HEK293 (cell line): ENCODE measurements around the gene FBXO42.
"Not testable (repeated sequence)": the region's sequence is repeated elsewhere in the genome, so short reads cannot be mapped to it uniquely, and the experiment has no call there.

ENCODE experiments used
- CTCF ChIA-PET: fragments of 350-600 bp; formaldehyde crosslinking; extraction: SDS; loops from one replicate; lab custom pipeline; 2021; ENCODE audit warnings: antibody characterized with exemption; lab: Yijun Ruan, JAX
- POLR2A ChIA-PET: fragments of 300-600 bp; formaldehyde crosslinking; extraction: SDS; loops from one replicate; lab custom pipeline; 2020; ENCODE audit warnings: antibody characterized with exemption, inconsistent platforms; lab: Yijun Ruan, JAX
- H3K27ac ChIP-seq: fragments of 200-500 bp; sonication (Bioruptor generic); 2 replicates; pipeline ENCODE4 v1.5.1; 2014; ENCODE audit warnings: low read depth, low read length, control low read depth, inconsistent platforms; ENCODE audit errors: extremely low read depth
- H3K36me3 ChIP-seq, 2 experiments: fragments of 200-500 bp in 1 of 2; sonication (Bioruptor generic) in 1 of 2; 1 replicate in 1 of 2; 2 replicates in 1 of 2; pipeline ENCODE4 v1.5.1; 2014 to 2017; ENCODE audit warnings: inconsistent platforms in 2 of 2, low read length in 2 of 2; ENCODE audit not compliant: control insufficient read depth in 2 of 2, insufficient read depth in 1 of 2
- H3K4me1 ChIP-seq: fragments of 200-500 bp; sonication (Bioruptor generic); 2 replicates; pipeline ENCODE4 v1.5.1; 2014; ENCODE audit warnings: mild to moderate bottlenecking, low read length, inconsistent platforms; ENCODE audit not compliant: control insufficient read depth, insufficient read depth
- H3K4me3 ChIP-seq: 2 replicates; pipeline ENCODE4 v1.5.1; 2011; ENCODE audit warnings: low read depth, mild to moderate bottlenecking, control low read depth, low read length, moderate library complexity
- H3K9me3 ChIP-seq: fragments of 200-500 bp; sonication (Bioruptor generic); 2 replicates; pipeline ENCODE4 v1.5.1; 2014; ENCODE audit warnings: low read depth, low read length, inconsistent platforms; ENCODE audit not compliant: control insufficient read depth, insufficient read depth
- GLI2 ChIP-seq: fragments of 450-650 bp; formaldehyde crosslinking; IDR thresholded peaks from 2 replicates; pipeline ENCODE4; 2017; ENCODE audit warnings: missing biosample characterization, missing genetic modification characterization, low read depth, borderline replicate concordance
- REST ChIP-seq: fragments of 450-650 bp; formaldehyde crosslinking; IDR thresholded peaks from 2 replicates; pipeline ENCODE4 v1.5.1; 2016; ENCODE audit warnings: missing biosample characterization, missing genetic modification characterization
- ZBTB11 ChIP-seq: fragments of 450-650 bp; formaldehyde crosslinking; conservative IDR thresholded peaks from 2 replicates; pipeline ENCODE4 v1.5.1; 2016; ENCODE audit warnings: low read depth, missing biosample characterization, missing genetic modification characterization
- ZBTB21 ChIP-seq: fragments of 450-650 bp; formaldehyde crosslinking; IDR thresholded peaks from 2 replicates; pipeline ENCODE4 v1.5.1; 2017; ENCODE audit warnings: missing biosample characterization, missing genetic modification characterization
- ZBTB8A ChIP-seq: fragments of 450-650 bp; formaldehyde crosslinking; IDR thresholded peaks from 2 replicates; pipeline ENCODE4 v1.5.1; 2016; ENCODE audit warnings: missing biosample characterization, missing genetic modification characterization
- ZNF140 ChIP-seq: fragments of 450-650 bp; formaldehyde crosslinking; IDR thresholded peaks from 2 replicates; pipeline ENCODE4 v1.5.1; 2016; ENCODE audit warnings: missing biosample characterization, missing genetic modification characterization
- ZNF266 ChIP-seq: fragments of 450-650 bp; formaldehyde crosslinking; IDR thresholded peaks from 2 replicates; pipeline ENCODE4 v1.5.1; 2016; ENCODE audit warnings: missing biosample characterization, missing genetic modification characterization, low read depth
- ZNF394 ChIP-seq: fragments of 450-650 bp; formaldehyde crosslinking; IDR thresholded peaks from 2 replicates; pipeline ENCODE4 v1.5.1; 2016; ENCODE audit warnings: missing biosample characterization, missing genetic modification characterization, mild to moderate bottlenecking, moderate library complexity, borderline replicate concordance
- ZNF404 ChIP-seq: fragments of 450-650 bp; formaldehyde crosslinking; IDR thresholded peaks from 2 replicates; pipeline ENCODE4 v1.5.1; 2017; ENCODE audit warnings: missing biosample characterization, missing genetic modification characterization
- ZNF426 ChIP-seq: fragments of 450-650 bp; formaldehyde crosslinking; IDR thresholded peaks from 2 replicates; pipeline ENCODE4 v1.5.1; 2017; ENCODE audit warnings: missing biosample characterization, missing genetic modification characterization, mild to moderate bottlenecking, inconsistent platforms, moderate library complexity
- ZNF510 ChIP-seq: fragments of 450-650 bp; formaldehyde crosslinking; IDR thresholded peaks from 2 replicates; pipeline ENCODE4 v1.5.1; 2018; ENCODE audit warnings: mild to moderate bottlenecking, missing genetic modification characterization, missing biosample characterization; ENCODE audit not compliant: insufficient replicate concordance
- ZNF529 ChIP-seq: fragments of 450-650 bp; formaldehyde crosslinking; IDR thresholded peaks from 2 replicates; pipeline ENCODE4 v1.5.1; 2017; ENCODE audit warnings: missing genetic modification characterization, missing biosample characterization; ENCODE audit not compliant: insufficient replicate concordance
- ZNF558 ChIP-seq: fragments of 450-650 bp; formaldehyde crosslinking; IDR thresholded peaks from 2 replicates; pipeline ENCODE4 v1.5.1; 2016; ENCODE audit warnings: missing biosample characterization, missing genetic modification characterization
- ZNF623 ChIP-seq: fragments of 450-650 bp; formaldehyde crosslinking; IDR thresholded peaks from 2 replicates; pipeline ENCODE4 v1.5.1; 2016; ENCODE audit warnings: missing biosample characterization, missing genetic modification characterization
- ZNF629 ChIP-seq: fragments of 450-650 bp; formaldehyde crosslinking; IDR thresholded peaks from 2 replicates; pipeline ENCODE4 v1.5.1; 2017; ENCODE audit warnings: missing biosample characterization, missing genetic modification characterization
- ZNF664 ChIP-seq: fragments of 450-650 bp; formaldehyde crosslinking; IDR thresholded peaks from 2 replicates; pipeline ENCODE4 v1.5.1; 2016; ENCODE audit warnings: missing biosample characterization, missing genetic modification characterization
- ZXDB ChIP-seq: fragments of 450-650 bp; formaldehyde crosslinking; IDR thresholded peaks from 2 replicates; pipeline ENCODE4 v1.5.1; 2016; ENCODE audit warnings: missing biosample characterization, missing genetic modification characterization
- TF ChIP-seq, protein P1 (sequence below): fragments of 450-650 bp; formaldehyde crosslinking; conservative IDR thresholded peaks from 2 replicates; pipeline ENCODE4 v1.5.1; 2016; ENCODE audit warnings: low read depth, missing biosample characterization, missing genetic modification characterization
- TF ChIP-seq, protein P2 (sequence below): fragments of 450-650 bp; formaldehyde crosslinking; IDR thresholded peaks from 2 replicates; pipeline ENCODE4 v1.5.1; 2016; ENCODE audit warnings: missing biosample characterization, missing genetic modification characterization
- TF ChIP-seq, protein P3 (sequence below): fragments of 450-650 bp; formaldehyde crosslinking; IDR thresholded peaks from 2 replicates; pipeline ENCODE4 v1.5.1; 2016; ENCODE audit warnings: missing biosample characterization, missing genetic modification characterization

FBXO42 gene

DNA sequence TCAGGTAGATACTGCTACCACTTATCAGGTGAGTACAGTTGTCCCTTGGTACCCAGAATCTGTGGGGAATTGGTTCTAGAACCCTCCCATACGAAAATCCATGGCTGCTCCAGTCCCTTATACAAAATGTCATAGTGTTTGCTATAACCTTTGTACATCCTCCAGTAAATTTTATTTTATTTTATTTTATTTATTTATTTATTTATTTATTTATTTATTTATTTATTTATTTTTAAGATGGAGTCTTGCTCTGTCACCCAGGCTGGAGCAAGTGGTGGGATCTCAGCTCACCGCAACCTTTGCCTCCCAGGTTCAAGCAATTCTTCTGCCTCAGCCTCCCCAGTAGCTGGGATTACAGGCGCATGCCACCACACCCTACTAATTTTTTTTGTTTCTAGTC lies 138.7 kb downstream of the FBXO42 start:
- POLR2A ChIA-PET, H3K36me3 ChIP-seq: not testable (repeated sequence)
- TF ChIP-seq GLI2 (tag by site-specific recombination) (peak; percentile 27; the same call in 1 of the 2 replicates), ZBTB11 (tag by site-specific recombination) (peak; percentile 80), ZNF510 (tag by site-specific recombination) (peak; percentile 66), ZNF623 (tag by site-specific recombination) (peak; percentile 84), ZNF664 (tag by site-specific recombination) (peak; percentile 74), ZBTB8A (peak; percentile 82), ZNF266 (tag by site-specific recombination) (peak; percentile 76), ZNF404 (tag by site-specific recombination) (0 out of 2 replicates have a peak, but pooled peaks have one; percentile 47), REST (tag by site-specific recombination) (peak; percentile 66; the same call in 1 of the 2 replicates), ZNF558 (tag by site-specific recombination) (peak; percentile 71; the same call in 1 of the 2 replicates), ZBTB21 (tag by site-specific recombination) (peak; percentile 36; the same call in 1 of the 2 replicates), ZNF629 (peak; percentile 59; the same call in 1 of the 2 replicates), ZNF394 (tag by site-specific recombination) (peak; percentile 97), ZNF140 (peak; percentile 59; the same call in 1 of the 2 replicates), ZNF426 (tag by site-specific recombination) (peak; percentile 91), ZXDB (tag by site-specific recombination) (peak; percentile 61; the same call in 1 of the 2 replicates), ZNF529 (tag by site-specific recombination) (peak; percentile 36)
- TF ChIP-seq, protein P1, sequence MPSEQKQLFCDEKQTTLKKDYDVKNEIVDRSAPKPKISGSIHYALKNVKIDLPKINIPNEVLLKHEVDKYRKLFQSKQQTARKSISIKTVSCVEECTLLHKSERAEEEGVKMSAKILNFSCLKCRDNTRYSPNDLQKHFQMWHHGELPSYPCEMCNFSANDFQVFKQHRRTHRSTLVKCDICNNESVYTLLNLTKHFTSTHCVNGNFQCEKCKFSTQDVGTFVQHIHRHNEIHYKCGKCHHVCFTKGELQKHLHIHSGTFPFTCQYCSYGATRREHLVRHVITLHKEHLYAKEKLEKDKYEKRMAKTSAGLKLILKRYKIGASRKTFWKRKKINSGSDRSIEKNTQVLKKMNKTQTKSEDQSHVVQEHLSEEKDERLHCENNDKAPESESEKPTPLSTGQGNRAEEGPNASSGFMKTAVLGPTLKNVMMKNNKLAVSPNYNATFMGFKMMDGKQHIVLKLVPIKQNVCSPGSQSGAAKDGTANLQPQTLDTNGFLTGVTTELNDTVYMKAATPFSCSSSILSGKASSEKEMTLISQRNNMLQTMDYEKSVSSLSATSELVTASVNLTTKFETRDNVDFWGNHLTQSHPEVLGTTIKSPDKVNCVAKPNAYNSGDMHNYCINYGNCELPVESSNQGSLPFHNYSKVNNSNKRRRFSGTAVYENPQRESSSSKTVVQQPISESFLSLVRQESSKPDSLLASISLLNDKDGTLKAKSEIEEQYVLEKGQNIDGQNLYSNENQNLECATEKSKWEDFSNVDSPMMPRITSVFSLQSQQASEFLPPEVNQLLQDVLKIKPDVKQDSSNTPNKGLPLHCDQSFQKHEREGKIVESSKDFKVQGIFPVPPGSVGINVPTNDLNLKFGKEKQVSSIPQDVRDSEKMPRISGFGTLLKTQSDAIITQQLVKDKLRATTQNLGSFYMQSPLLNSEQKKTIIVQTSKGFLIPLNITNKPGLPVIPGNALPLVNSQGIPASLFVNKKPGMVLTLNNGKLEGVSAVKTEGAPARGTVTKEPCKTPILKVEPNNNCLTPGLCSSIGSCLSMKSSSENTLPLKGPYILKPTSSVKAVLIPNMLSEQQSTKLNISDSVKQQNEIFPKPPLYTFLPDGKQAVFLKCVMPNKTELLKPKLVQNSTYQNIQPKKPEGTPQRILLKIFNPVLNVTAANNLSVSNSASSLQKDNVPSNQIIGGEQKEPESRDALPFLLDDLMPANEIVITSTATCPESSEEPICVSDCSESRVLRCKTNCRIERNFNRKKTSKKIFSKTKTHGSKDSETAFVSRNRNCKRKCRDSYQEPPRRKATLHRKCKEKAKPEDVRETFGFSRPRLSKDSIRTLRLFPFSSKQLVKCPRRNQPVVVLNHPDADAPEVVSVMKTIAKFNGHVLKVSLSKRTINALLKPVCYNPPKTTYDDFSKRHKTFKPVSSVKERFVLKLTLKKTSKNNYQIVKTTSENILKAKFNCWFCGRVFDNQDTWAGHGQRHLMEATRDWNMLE (tag by site-specific recombination): peak; percentile 94
- TF ChIP-seq, protein P2, sequence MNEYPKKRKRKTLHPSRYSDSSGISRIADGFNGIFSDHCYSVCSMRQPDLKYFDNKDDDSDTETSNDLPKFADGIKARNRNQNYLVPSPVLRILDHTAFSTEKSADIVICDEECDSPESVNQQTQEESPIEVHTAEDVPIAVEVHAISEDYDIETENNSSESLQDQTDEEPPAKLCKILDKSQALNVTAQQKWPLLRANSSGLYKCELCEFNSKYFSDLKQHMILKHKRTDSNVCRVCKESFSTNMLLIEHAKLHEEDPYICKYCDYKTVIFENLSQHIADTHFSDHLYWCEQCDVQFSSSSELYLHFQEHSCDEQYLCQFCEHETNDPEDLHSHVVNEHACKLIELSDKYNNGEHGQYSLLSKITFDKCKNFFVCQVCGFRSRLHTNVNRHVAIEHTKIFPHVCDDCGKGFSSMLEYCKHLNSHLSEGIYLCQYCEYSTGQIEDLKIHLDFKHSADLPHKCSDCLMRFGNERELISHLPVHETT: peak; percentile 56; the same call in 1 of the 2 replicates
- TF ChIP-seq, protein P3, sequence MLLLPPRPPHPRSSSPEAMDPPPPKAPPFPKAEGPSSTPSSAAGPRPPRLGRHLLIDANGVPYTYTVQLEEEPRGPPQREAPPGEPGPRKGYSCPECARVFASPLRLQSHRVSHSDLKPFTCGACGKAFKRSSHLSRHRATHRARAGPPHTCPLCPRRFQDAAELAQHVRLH: 0 out of 2 replicates have a peak, but pooled peaks have one; percentile 29
- TF ChIP-seq, all 188 proteins: peak for 20; not testable (repeated sequence) for 168
- H3K4me3 ChIP-seq, H3K27ac ChIP-seq, H3K4me1 ChIP-seq, CTCF ChIA-PET, H3K9me3 ChIP-seq: not testable (repeated sequence)
